ENCODE data around the gene CDH6.

CDH6 gene

GRCh38 chr5:31182136-31182535 lies 11.3 kb upstream of the CDH6 start:
- DNase-seq (ENCODE audit: low read depth), result no peak
- no peak overlapping the region for H3K4me3 ChIP-seq (ENCODE audit: low read depth, low read length)
- no peak for TF ChIP-seq CTCF (conservative IDR thresholded peaks at IDR 0.05; ENCODE audit: low read depth, low read length)

- no peak for DNase-seq (ENCODE audit: low read depth)
- TF ChIP-seq CTCF (conservative IDR thresholded peaks at IDR 0.05; ENCODE audit: low read depth, low read length), result no peak
- H3K4me3 ChIP-seq (ENCODE audit: low read depth, low read length), result no peak overlapping the region
Observed at GRCh38 chr5:31185951-31186350, 7.5 kb upstream of the CDH6 start.

- TF ChIP-seq CTCF (conservative IDR thresholded peaks at IDR 0.05; ENCODE audit: low read depth, low read length), result peak; percentile 77
- DNase-seq (ENCODE audit: low read depth), result peak; percentile 73
- no peak overlapping the region for H3K4me3 ChIP-seq (ENCODE audit: low read depth, low read length)
Observed at GRCh38 chr5:31186672-31187267, 6.7 kb upstream of the CDH6 start.

DNA sequence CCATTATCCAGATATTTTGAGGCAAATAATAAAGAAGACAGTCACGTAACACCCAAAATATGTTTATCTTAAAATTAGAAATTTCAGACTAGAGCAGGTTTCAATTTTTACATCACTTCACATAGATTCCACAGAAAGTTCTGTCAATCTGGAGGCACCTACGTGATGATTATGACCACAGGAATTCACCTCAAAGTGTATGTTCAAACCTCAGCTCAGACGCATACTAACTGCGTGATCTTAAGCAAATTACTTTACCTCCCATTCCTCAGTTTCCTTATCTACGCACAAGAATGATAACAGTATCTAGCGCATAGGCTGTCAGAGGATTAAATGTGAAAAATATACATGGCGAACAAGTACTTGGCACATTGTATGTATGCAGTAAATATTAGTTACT lies 5.9 kb upstream of the CDH6 start:
- no peak for TF ChIP-seq CTCF (conservative IDR thresholded peaks at IDR 0.05; ENCODE audit: low read depth, low read length)
- H3K4me3 ChIP-seq (ENCODE audit: low read depth, low read length), result no peak overlapping the region
- DNase-seq (ENCODE audit: low read depth), result no peak

DNA sequence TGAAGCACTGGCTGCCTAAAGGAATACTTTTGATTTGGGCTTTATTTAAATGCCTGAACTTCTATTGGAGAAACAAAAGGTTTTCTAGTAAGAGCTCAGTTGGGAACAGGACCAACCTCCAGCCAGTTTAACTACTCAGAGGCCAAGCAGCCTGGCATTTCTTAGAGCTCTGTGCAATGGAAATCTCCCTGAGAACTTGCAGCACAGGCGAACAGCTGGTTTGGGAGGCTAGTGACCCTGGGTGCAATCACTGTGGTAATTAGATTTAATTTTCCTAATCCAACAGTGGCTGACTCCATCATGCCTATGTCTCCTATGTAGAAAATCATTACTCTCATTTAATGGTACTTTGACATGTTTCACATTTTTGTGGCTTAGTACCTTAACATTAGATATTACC lies 1.0 kb upstream of the CDH6 start:
- TF ChIP-seq CTCF (conservative IDR thresholded peaks at IDR 0.05; ENCODE audit: low read depth, low read length), result no peak
- H3K4me3 ChIP-seq (ENCODE audit: low read depth, low read length), result no peak overlapping the region
- DNase-seq (ENCODE audit: low read depth), result no peak

DNA sequence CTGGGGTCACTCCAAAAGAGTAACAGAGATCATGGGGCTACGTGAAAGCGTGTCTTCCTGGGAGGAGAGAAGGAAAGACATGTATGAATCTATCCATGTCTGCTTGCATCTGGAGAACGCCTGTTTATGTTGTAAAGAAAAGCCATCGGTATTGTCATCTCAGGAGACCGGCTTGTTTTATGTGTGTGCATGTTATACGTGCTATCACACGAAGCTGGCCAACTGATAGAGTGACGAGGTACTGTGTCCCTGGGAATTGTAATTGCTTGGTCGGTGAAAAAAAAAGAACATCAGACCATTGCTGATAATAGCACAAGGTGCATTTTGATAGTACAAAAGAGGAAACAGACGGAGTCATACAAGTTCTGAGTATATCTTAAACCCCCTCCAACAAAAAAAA lies 370 bp upstream of the CDH6 start:
- peak overlapping the region; percentile 60 for H3K4me3 ChIP-seq (ENCODE audit: low read depth, low read length)
- TF ChIP-seq CTCF (conservative IDR thresholded peaks at IDR 0.05; ENCODE audit: low read depth, low read length), result no peak
- DNase-seq (ENCODE audit: low read depth), result no peak

GRCh38 chr5:31194468-31194813 lies 955 bp downstream of the CDH6 start:
- DNase-seq (ENCODE audit: low read depth), result peak; percentile 22
- TF ChIP-seq CTCF (conservative IDR thresholded peaks at IDR 0.05; ENCODE audit: low read depth, low read length), result no peak
- peak overlapping the region; percentile 60 for H3K4me3 ChIP-seq (ENCODE audit: low read depth, low read length)

Data from choroid plexus epithelial cell (primary cell).